Activated CD4-positive, alpha-beta T cell treated with anti-CD3 and anti-CD28 coated beads, Interleukin-2, amount 50 U/mL, for 24 hours (primary cell): Measurements from ENCODE around the gene RNU4-1.
A peak's percentile ranks its signal among the peaks of the same experiment; 100 is the strongest.
"Not testable (repeated sequence)": the region's sequence is repeated elsewhere in the genome, so short reads cannot be mapped to it uniquely, and the experiment has no call there.

Experiments
- DNase-seq, 2 donors: peaks; one replicate each; pipeline ENCODE4 v3.0.0-alpha.2; 2020; ENCODE audit warnings: low read depth in 1 of 2, low spot score in 1 of 2

The RNU4-1 gene

DNA sequence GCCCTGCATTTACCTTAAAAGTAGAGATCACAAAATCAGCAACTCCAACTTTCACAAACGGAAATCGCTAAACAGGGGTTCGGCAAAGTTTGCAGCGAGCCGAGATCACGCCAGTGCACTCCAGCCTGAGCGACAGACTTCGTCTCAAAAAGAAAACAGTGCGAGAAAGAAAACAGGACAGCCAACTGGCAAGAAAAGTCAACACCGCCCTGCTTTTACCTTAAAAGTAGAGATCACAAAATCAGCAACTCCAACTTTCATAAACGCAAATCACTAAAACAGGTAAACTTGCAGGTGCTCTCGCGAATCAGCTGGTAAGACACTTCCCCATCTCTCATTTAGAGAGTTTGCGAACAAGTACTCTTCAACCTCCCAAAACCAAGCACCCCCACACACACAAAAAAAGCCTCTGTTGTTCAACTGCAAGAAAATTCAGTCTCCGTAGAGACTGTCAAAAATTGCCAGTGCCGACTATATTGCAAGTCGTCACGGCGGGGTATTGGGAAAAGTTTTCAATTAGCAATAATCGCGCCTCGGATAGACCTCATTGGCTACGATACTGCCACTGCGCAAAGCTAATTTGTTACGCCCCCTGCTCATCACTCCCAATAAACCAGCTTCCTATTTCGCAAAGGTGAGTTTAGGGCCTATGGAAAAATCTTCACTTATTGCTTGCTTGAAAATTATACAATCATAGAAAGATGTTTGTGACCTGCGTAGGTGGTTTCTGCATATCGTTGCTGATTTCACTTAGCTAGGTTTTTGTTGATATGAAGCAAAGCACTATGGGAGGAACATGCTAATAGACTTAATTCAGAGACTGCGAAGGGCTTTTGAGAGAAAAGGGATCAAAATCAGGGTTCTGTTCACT is at the start of gene RNU4-1:
Gene RNU4-1 (minus strand): TSS at position 577 of the 871 bp plus-strand sequence.
- peak; percentile 34 to 89 for DNase-seq

GRCh38 chr12:120342175-120343038 is 49.4 kb upstream of the RNU4-1 start:
- DNase-seq = no peak

GRCh38 chr12:120339256-120339655 is 46.2 kb upstream of the RNU4-1 start:
- DNase-seq = no peak

DNA sequence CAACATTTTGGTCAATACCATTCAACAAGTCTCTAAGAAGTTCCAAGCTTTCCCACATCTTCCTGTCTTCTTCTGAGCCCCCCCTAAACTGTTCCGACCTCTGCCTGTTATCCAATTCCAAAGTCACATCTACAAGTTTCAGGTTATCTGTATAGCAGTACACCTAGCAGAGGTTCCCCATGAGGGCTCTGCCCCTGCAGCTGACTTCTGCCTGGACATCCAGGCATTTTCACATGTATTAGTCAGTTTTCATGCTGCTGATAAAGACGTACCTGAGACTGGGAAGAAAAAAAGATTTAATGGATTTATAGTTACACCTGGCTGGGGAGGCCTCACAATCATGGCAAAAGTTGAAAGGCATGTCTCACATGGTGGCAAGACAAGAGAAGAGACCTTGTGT is 44.7 kb upstream of the RNU4-1 start:
- DNase-seq = no peak

GRCh38 chr12:120336392-120336791 is 43.4 kb upstream of the RNU4-1 start:
- not testable (repeated sequence) for DNase-seq

GRCh38 chr12:120335447-120335846 is 42.4 kb upstream of the RNU4-1 start:
- not testable (repeated sequence) for DNase-seq

DNA sequence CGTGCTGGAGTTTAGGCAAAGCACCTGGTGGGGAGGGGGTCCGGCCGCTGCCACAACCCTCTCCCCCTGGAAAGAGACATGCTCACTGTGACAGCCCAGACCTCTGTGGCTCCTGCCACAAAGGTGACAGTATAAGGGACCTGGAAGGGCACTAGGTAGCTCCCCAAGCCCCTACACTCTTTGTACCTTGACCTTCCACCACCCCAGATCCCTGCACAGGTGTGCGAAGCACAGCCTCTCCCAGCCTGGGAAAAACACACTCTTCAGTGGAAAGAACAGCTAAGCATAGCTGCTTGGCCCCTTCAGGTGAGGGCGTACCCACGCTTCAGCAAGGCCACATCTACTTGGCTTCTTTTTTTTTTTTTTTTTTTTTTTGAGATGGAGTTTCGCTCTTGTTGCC is 39.5 kb upstream of the RNU4-1 start:
- no peak for DNase-seq

GRCh38 chr12:120332041-120332440 is 39.0 kb upstream of the RNU4-1 start:
- DNase-seq = no peak

DNA sequence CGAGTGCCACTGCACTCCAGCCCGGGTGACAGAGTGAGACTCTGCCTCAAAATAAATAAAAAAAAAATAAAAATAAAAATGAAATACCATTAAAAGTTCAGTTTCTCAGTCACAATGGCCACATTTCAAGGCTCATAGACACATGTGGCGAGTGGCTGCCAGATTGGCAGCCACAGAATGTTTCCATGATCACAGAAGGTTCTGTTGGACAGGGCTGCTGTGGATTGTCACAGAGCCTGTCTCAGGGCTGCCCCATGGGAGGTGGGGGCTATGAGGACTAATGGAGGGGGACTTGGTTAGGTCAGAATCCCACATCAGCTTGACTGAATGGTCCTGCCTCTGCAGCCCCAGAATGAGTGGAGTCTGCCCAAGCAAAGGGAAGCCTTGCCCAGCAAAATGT is 38.4 kb upstream of the RNU4-1 start:
- no peak for DNase-seq

GRCh38 chr12:120328228-120328627 is 35.2 kb upstream of the RNU4-1 start:
- no peak for DNase-seq

DNA sequence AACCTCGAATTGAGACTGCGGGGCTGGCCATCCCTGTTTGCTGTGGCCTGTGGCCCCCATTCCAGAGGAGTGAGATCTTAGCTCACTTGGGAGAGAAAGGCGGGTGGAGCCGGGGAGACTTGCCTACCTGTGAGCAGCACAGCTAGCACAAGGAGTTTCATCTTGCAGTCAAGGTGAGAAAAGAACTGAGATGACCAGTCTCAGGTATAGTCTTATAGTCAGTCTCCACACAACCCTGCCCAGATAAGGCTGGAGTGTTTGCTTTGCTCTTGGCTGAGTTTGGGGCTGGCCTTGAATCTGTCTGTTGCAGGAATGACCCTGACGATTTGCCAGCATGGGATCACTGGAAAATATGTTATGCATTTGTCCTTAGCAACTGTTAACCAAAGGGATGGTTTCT is 34.6 kb upstream of the RNU4-1 start, which contains the start of gene PLA2G1B:
Gene PLA2G1B (minus strand): TSS at position 187 of the 400 bp plus-strand sequence. CDS start 26 bp downstream, at position 161.
- no peak for DNase-seq

GRCh38 chr12:120324841-120325417 is 31.9 kb upstream of the RNU4-1 start:
- DNase-seq = no peak

DNA sequence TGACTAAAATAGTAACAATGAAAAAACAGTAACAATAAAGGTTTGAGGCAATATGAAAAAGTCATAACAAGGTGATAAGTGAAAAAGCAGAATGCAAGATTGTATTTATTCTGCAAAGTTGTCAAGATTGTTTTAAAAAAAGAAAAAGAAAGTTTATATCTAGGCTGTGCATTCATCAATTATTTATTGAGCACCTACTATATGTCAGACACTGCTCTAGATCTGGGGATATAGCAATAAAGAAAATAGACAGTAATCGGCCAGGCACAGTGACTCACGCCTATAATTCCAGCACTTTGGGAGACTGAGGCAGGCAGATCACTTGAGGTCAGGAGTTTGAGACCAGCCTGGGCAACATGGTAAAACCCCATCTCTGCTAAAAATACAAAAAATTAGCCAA is 30.7 kb upstream of the RNU4-1 start:
- DNase-seq = no peak

DNA sequence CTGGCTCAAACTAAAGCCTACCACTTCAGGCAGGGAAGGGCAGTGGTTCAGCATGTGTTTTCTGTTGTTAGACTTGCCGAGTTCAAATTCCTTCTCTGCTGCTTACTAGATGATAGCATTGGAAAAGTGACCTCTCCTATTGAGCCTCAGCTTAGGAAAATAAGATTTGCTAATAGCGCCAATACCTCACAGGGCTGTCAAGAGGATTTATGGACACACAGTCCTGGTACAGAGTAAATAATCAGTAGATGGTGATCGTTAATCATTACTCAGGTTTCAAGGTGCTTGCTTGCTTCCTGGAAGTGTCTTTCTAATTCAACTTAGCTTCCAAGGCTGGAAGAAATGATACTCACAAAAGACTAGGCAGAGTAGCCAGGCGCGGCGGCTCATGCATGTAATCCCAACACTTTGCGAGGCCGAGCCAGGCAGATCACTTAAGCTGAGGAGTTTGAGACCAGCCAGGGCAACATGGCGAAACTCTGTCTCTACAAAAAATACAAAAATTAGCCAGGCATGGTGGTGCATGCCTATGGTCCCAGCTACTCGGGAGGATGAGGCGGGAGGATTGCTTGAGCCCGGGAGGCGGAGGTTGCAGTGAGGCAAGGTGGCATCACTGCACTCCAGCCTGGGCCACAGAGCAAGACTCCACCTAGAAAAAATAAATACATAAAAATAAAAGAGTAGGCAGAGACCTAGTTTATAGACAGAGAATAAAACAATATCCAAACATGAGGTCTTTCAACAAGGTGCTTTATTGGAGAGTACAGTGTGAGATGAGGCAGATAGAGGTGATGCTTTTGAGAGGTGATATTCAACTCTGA is 28.6 kb upstream of the RNU4-1 start:
- DNase-seq = no peak

GRCh38 chr12:120317224-120318105 is 24.4 kb upstream of the RNU4-1 start:
- peak; percentile 99 to 100 for DNase-seq

- DNase-seq = no peak
Measured at GRCh38 chr12:120316798-120317223, 23.8 kb upstream of the RNU4-1 start.

DNA sequence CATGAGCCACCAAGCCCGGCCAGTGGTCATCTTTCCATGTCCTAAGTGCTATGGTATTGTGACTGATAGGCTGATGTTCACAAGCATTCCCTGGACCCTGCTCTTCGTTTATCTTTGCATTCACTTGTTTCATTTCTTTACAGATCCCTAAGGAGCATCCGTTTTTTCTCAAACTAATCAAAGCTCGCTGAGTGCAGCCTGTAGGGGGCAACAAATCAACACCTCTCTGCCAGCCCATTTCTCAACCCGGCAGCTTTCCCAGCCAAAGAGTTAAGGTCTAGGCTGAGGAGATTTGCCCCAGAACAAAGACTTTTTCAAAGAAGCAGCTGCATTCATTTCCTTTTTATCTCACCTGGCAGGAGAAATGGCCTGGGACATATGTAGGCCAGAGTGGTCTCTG is 21.2 kb upstream of the RNU4-1 start:
- DNase-seq = no peak

DNA sequence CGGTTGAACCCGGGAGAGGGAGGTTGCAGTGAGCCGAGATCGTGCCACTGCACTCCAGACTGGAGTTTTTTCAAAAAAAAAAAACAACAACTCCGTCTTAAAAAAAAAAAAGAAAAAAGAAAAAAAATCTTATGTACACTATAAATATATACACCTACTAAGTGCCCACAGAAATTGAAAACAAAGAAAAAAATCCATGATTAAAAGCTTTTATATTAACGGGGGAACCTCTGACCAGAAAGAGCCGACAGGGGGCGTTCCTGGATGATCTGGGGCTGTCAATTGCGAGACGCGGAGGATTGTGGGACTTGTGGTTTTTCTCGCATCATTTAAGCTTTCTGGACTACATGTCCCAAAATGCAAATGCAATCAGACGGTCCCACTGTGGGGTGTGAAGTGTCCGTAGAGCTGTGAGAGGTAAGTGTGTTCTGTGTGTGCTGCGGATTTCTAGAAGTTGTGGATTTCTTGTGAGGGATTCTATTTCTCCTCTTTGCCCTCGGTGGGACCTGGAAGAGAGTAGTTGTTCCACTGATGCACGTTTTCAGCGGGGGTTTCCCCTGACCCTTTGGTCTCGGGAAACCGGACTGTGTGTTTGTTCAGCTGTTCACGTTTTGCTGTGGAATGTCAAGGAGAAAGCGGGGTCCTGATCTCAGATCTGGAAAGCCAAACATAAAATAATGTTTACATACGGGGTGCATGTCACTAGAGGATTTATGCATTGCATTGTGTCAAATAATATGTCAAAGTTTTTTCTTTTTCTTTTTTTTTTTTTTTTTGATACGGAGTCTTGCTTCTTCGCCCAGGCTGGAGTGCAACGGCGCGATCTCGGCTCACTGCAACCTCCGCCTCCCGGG is 9.2 kb upstream of the RNU4-1 start, which contains the start of gene SIRT4:
Gene SIRT4 (plus strand): TSS at position 360 of the 854 bp plus-strand sequence. CDS start 1,241 bp downstream, outside the sequence.
- DNase-seq = peak; percentile 65 to 86

DNA sequence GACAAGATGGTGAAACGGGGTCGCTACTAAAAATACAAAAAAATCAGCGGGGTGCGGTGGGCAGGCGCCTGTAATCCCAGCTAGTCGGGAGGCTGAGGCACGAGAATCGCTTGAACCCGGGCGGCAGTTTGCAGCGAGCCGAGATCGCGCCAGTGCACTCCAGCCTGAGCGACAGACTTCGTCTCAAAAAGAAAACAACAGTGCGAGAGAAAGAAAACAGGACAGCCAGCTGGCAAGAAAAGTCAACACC is 701 bp downstream of the RNU4-1 start:
- DNase-seq = no peak
